ENCODE results near the gene PDLIM5. TPM values are rescaled to one million over a fixed set of nuclear protein-coding genes. Genes with fewer than 3 reads are reported as not detected.

Gene PDLIM5
- total RNA-seq, 3 donors from 2014 or later (not counting 1 experiment from before 2014, with no cell fraction given) = 41.8 to 94.8 (median 50.5) TPM

DNA sequence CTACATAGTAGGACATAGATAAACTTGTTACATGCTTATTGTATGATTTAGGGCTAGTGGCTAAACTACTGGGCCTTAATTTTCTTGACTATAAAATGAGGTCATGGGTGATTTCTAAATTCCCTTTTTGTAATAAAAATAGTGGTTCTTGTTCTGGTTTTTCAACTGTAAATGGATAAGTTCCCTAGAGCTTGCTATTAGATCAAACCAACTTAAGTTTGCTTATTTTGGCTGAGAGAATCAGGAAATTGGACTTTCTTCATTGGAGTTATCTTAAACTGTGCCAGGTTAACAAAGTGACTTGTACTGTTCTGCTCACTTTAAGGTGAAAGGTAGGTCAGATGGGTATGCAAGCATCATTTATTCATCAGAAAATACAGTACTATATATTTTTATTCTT is 78.3 kb downstream of the PDLIM5 start:
- H3K27me3 Mint-ChIP-seq (ENCODE audit: low read depth in 2 of 2) = no peaks in the 10 kb centered on the region
- no peak for ATAC-seq
- Histone ChIP-seq H3K27ac (ENCODE audit: low read length) (no peak overlapping the region), H3K36me3 (ENCODE audit: control insufficient read depth, insufficient read depth, low read length) (no peaks in the 10 kb centered on the region), H3K9me3 (ENCODE audit: control insufficient read depth, insufficient read depth, low read length) (no peaks in the 10 kb centered on the region), H3K27me3 (ENCODE audit: control insufficient read depth, insufficient read depth, low read length) (no peaks in the 10 kb centered on the region), H3K4me3 (ENCODE audit: low read length) (no peak overlapping the region), H3K4me1 (ENCODE audit: control insufficient read depth, insufficient read depth, low read length) (no peaks in the 10 kb centered on the region)
- H3K9me3 Mint-ChIP-seq = no peaks in the 10 kb centered on the region
- no peaks in the 10 kb centered on the region for H3K36me3 Mint-ChIP-seq
- H3K4me1 Mint-ChIP-seq = peaks cover 16 to 18% of the 10 kb centered on the region in 2 donors
- TF ChIP-seq, protein P1, sequence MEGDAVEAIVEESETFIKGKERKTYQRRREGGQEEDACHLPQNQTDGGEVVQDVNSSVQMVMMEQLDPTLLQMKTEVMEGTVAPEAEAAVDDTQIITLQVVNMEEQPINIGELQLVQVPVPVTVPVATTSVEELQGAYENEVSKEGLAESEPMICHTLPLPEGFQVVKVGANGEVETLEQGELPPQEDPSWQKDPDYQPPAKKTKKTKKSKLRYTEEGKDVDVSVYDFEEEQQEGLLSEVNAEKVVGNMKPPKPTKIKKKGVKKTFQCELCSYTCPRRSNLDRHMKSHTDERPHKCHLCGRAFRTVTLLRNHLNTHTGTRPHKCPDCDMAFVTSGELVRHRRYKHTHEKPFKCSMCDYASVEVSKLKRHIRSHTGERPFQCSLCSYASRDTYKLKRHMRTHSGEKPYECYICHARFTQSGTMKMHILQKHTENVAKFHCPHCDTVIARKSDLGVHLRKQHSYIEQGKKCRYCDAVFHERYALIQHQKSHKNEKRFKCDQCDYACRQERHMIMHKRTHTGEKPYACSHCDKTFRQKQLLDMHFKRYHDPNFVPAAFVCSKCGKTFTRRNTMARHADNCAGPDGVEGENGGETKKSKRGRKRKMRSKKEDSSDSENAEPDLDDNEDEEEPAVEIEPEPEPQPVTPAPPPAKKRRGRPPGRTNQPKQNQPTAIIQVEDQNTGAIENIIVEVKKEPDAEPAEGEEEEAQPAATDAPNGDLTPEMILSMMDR (IDR thresholded peaks at IDR 0.05) = no peak
- no peak overlapping the region for H3K27ac Mint-ChIP-seq
- no peak for DNase-seq
- H3K4me3 Mint-ChIP-seq = no peak overlapping the region
- intact Hi-C loops (cut with micrococcal nuclease) = no loop called here

DNA sequence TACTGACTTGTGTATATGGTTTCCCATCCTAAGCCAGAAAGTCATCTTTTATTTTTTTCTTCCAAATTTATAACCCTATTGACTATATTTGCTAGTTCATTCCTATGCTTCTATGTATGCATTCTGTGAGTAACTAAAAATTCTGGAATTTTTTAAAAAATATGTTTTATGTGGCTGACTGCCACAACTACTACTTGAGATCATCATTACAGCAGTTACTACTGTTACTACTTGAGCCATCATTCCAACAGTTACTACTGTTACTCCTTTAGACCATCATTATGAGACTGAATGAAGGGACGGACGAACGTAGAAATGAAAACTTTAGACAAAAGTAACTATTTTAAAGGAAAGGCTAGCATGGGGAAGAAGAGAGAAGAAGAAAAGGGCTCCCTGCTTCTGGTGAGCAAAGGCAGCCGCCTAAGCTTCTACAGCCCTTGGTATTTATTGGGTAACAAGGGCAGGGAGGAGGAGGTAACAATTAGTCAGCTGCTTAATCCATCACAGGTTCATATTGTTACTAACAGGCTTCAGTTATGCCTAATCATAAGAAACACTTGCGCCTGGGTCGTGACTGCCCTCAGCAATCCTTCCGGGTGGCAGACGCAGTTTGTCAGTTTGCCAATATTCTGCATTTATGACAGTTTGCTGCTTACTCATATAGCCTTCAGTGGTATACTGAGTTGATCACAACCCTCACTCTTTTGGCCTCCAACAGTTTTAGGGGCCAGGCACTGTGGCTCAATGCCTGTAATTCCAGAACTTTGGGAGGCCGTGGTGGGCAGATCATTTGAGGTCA is 80.4 kb downstream of the PDLIM5 start:
- DNase-seq (no peak), ATAC-seq (no peak)
- Histone ChIP-seq H3K9me3 (ENCODE audit: control insufficient read depth, insufficient read depth, low read length) (no peaks in the 10 kb centered on the region), H3K4me3 (ENCODE audit: low read length) (no peak overlapping the region), H3K27ac (ENCODE audit: low read length) (no peak overlapping the region), H3K36me3 (ENCODE audit: control insufficient read depth, insufficient read depth, low read length) (no peaks in the 10 kb centered on the region), H3K4me1 (ENCODE audit: control insufficient read depth, insufficient read depth, low read length) (no peaks in the 10 kb centered on the region), H3K27me3 (ENCODE audit: control insufficient read depth, insufficient read depth, low read length) (no peaks in the 10 kb centered on the region)
- no peak overlapping the region for H3K27ac Mint-ChIP-seq
- H3K36me3 Mint-ChIP-seq = no peaks in the 10 kb centered on the region
- H3K4me3 Mint-ChIP-seq = no peak overlapping the region
- WGBS (ENCODE audit: insufficient coverage) = 88% methylated on average over 9 of the region's 9 CpGs
- peaks cover 20 to 27% of the 10 kb centered on the region in 2 donors for H3K4me1 Mint-ChIP-seq
- TF ChIP-seq, protein P1 (IDR thresholded peaks at IDR 0.05) = no peak
- H3K9me3 Mint-ChIP-seq = no peaks in the 10 kb centered on the region
- intact Hi-C loops (cut with micrococcal nuclease) = no loop called here
- no peaks in the 10 kb centered on the region for H3K27me3 Mint-ChIP-seq (ENCODE audit: low read depth in 2 of 2)

DNA sequence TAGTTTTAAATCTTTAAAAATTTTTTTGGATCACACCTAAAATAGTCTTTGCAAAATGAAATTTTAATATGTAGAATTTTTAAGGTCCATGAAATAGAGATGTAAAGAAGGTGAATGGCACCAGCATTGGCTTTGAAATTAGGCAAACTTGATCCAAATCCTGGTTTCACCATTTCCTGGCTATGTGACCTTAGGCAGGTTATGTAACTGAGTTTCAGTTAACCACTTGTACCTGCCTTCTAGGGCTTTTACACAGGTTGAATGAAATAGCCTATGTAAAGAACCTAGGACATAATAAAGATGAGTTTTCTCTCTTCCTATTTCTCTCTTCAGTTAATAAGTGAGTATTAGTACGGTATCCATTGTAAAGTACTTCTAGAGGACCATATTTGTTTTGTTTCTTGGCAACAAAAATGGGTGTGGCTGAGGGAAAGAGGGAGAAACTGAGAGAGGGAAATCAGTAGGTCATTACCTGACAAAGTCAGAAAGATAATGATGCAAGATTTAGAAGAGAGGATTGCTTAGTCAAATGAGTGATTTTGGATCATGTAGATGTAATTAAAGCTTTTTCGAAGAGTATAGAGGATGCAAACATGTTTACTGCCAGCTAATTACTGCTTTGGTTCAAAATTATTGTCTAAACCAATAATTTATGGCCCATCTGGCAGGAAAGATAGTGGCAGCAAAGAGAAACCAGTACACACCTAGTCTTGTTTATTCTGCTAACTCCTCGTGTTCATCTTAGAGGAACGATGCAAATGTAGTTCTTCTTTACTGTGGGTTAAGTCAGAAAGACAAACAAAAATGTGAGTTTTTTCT is 81.9 kb downstream of the PDLIM5 start:
- no peaks in the 10 kb centered on the region for H3K36me3 Mint-ChIP-seq
- H3K27ac Mint-ChIP-seq = no peak overlapping the region
- ATAC-seq = no peak
- intact Hi-C loops (cut with micrococcal nuclease) = no loop called here
- Histone ChIP-seq H3K4me3 (ENCODE audit: low read length) (no peak overlapping the region), H3K27me3 (ENCODE audit: control insufficient read depth, insufficient read depth, low read length) (no peaks in the 10 kb centered on the region), H3K36me3 (ENCODE audit: control insufficient read depth, insufficient read depth, low read length) (no peaks in the 10 kb centered on the region), H3K27ac (ENCODE audit: low read length) (no peak overlapping the region), H3K9me3 (ENCODE audit: control insufficient read depth, insufficient read depth, low read length) (no peaks in the 10 kb centered on the region), H3K4me1 (ENCODE audit: control insufficient read depth, insufficient read depth, low read length) (no peaks in the 10 kb centered on the region)
- WGBS (ENCODE audit: insufficient coverage) = 83% methylated on average over 2 of the region's 4 CpGs
- H3K4me3 Mint-ChIP-seq = no peak overlapping the region
- DNase-seq = no peak
- H3K9me3 Mint-ChIP-seq = no peaks in the 10 kb centered on the region
- H3K27me3 Mint-ChIP-seq (ENCODE audit: low read depth in 2 of 2) = no peaks in the 10 kb centered on the region
- H3K4me1 Mint-ChIP-seq = peaks cover 18 to 26% of the 10 kb centered on the region in 2 donors
- TF ChIP-seq, protein P1 (IDR thresholded peaks at IDR 0.05) = no peak

All from natural killer cell (primary cell).